Myocyte (in vitro differentiated cells): ENCODE results near the gene CACNA1B. TPM values are rescaled to one million over a fixed set of nuclear protein-coding genes. Genes with fewer than 3 reads are reported as not detected.

Experiments used
- DNase-seq: peaks from one replicate; pipeline ENCODE4 v3.0.0-alpha.2; 2012; ENCODE audit warnings: low read depth
- total RNA-seq: library from RNA; depleted of rRNA; stranded (reverse); fragments of >200 nt; gene quantifications from 2 replicates; pipeline ENCODE4 v1.2.3, GENCODE V29; 2014

CACNA1B gene
- total RNA-seq, 1 donor from 2014 or later = not detected

DNA sequence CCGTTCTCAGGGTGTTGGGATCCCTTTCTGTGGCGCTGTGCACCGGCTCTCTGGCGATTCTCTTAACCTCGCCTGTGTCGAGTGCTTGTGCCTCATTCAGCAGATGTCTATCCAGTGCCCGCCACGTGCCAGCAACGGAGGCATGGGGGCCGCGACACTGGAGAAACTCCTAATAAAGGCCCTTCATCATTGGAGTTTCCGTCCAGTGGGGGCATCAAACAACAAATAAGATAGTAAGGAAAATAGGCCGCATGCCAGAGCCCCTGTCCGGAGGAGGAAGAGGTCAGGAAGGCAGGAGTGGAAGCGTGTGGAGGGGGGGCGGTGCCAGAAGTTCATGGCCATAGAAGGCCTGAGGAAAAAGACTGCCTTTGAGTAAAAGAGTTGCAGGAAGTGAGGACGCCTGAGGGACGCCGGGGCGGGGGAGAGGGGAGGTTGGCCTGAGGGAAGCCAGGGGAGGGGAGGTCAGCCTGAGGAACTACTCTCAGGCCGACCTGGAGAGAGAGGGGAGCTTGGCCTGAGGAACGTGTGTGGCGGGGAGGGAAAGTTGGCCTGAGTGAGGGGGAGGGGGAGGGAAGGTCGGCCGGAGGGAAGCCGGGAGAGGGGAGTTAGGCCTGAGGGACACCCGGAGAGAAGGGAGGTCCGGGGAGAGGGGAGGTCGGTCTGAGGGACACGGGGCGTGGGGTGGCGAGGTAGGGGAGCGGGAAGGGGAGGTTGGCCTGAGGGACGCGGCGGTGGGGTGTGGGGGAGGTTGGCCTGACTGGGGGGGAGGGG lies 82.2 kb downstream of the CACNA1B start:
- DNase-seq = no peak

- no peak for DNase-seq
Observed at GRCh38 chr9:137960496-137960895, 82.9 kb downstream of the CACNA1B start.

- no peak for DNase-seq
Observed at GRCh38 chr9:137963525-137963924, 85.9 kb downstream of the CACNA1B start.

DNA sequence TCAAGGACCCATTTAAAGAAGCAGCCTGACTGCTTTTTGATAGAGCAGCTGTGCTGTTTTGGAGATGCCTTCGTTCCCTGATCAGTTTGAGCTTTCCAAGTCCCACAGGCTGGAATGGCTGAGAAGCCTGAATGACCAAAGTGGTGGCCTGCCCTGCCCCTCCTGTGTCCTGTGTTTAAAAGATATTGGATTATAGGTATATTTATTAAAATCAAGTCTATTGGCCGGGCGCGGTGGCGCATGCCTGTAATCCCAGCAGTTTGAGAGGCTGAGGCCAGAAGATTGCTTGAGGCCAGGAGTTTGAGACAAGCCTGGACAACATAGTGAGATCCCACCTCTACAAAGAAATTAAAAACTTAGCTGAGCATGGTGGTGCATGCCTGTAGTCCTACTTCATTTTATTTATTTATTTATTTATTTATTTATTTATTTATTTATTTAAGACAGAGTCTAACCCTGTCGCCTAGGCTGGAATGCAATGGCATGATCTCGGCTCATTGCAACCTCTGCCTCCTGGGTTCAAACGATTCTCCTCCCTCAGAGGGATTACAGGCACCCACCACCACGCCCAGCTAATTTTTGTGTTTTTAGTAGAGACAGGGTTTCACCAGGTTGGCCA lies 87.7 kb downstream of the CACNA1B start:
- DNase-seq = no peak

GRCh38 chr9:137967280-137967953 lies 89.8 kb downstream of the CACNA1B start:
- no peak for DNase-seq

GRCh38 chr9:137968235-137968634 lies 90.7 kb downstream of the CACNA1B start:
- DNase-seq = no peak

GRCh38 chr9:137969008-137969407 lies 91.4 kb downstream of the CACNA1B start:
- no peak for DNase-seq

- no peak for DNase-seq
Observed at GRCh38 chr9:137969685-137970084, 92.1 kb downstream of the CACNA1B start.

DNA sequence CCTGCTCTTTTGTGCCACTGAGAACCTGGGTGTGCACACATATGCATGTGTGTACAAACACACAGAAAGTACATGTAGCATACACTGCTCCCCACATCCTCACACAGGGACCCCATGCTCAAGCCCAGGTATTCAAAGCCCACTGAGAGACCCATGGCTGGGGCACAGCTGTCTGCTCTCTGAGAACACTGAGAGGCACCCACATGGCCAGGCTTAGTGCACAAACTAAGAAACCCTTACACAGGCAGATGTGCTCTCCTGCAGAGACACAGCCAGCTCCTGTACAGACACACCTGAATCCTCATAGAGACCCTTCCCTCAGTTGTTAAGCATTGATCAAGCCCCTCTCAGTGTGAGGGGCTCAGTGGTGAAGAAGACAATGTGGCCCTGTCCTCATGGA lies 92.5 kb downstream of the CACNA1B start:
- DNase-seq = no peak

GRCh38 chr9:137970686-137971476 lies 93.3 kb downstream of the CACNA1B start:
- no peak for DNase-seq

DNA sequence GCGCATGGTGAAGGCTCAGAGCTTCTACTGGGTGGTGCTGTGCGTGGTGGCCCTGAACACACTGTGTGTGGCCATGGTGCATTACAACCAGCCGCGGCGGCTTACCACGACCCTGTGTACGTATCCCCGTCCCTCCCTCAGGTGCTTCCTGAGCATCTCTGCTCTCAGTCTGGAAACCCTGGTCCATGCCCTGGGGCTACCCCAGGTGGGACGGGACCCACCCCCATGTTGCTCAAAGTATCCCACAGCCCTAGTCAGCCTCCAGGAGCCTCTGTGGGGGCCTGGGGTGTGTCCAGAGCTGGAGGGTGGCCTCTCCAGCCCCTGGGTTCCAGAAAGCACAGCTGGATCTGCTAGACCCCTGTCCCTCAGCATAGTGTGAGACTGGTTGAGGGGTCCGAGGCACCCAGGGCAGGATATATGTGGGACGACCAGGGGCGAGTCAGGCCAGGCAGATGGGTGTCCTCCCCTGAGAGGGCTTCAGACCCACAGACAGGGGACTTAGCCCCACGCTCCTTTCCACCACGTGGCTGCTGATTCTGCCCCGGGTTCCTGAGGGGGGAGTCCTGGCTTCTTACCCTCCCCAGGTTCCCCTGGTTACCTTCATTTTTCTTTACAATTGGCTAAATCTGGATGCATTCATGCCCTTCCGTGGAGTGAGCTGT lies 94.0 kb downstream of the CACNA1B start:
- no peak for DNase-seq

- DNase-seq = no peak
Observed at GRCh38 chr9:137972355-137972987, 94.9 kb downstream of the CACNA1B start.

DNA sequence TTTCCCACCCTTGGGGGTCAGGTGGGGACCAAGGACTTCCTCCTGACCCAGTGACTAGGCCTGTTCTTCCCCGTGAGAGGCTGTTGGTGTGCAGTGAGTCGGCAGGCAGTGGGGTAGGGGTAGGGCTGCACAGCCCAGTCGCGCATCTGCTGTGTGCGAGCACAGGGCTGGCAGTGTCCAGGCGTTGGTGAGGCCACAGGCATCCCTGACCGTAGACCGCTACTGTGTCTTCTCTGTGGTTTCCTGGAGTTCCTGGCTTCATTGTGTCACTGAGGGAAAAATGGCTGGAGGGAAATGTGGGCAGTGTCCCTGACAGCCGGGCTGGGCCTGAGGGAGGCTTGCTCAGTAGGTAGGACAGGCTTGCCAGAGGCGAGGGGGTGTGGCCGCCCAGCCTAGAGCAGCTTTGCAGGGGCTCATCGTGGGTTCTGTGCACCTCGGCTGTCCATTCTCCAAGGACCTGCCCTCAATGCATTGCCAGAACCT lies 95.4 kb downstream of the CACNA1B start:
- peak; percentile 17 for DNase-seq

- no peak for DNase-seq
Observed at GRCh38 chr9:137973829-137974416, 96.3 kb downstream of the CACNA1B start.

- no peak for DNase-seq
Observed at GRCh38 chr9:137974746-137975526, 97.4 kb downstream of the CACNA1B start.

DNA sequence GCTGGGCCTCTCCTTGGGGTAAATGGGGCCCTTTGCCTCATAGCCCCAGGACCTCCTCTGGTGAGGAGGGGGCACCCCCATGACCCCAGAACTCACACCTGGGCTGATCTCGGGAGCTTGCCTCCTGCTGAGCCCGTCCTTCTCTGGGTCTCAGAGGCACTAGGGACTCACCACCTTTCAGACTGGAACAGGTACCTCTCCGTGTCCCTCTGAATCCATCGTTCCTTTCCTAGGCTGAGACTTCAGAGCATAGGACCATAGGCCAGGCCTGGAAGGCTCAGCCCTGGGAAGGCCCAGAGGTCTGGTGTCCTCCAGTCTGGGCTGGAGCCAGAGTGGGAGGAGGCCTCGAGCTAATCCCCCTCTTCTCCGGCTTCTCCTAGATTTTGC lies 97.9 kb downstream of the CACNA1B start:
- no peak for DNase-seq

DNA sequence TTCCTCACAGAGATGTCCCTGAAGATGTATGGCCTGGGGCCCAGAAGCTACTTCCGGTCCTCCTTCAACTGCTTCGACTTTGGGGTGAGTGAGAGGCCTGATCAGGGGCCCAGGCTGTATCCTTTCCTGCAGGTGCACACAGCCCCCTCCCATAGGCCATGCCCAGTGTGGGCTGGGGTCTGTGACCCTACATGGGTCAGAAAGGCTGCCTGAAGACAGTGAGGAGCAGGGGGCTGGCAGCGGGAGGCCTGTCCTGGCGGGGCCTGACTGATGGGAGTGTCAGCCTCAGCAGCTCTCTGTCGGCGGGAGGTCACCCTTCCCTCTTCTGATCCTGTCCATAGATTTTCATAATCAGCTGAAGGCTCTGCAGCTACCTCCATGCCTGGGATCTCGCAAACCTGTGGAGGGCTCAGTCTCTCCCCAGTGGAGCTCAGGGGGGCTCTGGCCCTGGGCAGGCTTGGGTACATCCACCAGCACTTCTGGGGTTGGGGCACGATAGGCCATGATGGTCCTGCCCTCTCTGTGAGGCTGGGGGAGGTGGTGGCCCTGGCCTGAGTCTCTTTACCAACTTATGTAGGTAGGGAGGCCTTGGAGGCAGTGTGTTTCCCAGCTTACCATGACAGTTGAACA lies 98.5 kb downstream of the CACNA1B start:
- DNase-seq = no peak

- DNase-seq = no peak
Observed at GRCh38 chr9:137977571-137978261, 100.1 kb downstream of the CACNA1B start.
